NOMO-1 treated with DMSO at 0.1 percent for 48 hours (cell line): ENCODE results near the gene LCE1E.

Source experiments
- DNase-seq: peaks from one replicate; lab custom pipeline; 2025; ENCODE audit not compliant: unreplicated experiment; lab: John Stamatoyannopoulos, UW

LCE1E gene

GRCh38 chr1:152777510-152778137 is 8.4 kb upstream of the LCE1E start:
- no peak for DNase-seq

- no peak for DNase-seq
Measured at GRCh38 chr1:152783095-152783494, 3.0 kb upstream of the LCE1E start.

- no peak for DNase-seq
Measured at GRCh38 chr1:152795686-152796085, 9.6 kb downstream of the LCE1E start.

GRCh38 chr1:152796421-152796820 is 10.4 kb downstream of the LCE1E start, which contains the start of gene LCE1D:
LCE1D (plus strand) TSS chr1:152796721; CDS start chr1:152797795, 1,074 bp downstream.
- DNase-seq, result no peak

- no peak for DNase-seq
Measured at GRCh38 chr1:152801333-152801732, 15.3 kb downstream of the LCE1E start.

GRCh38 chr1:152806576-152806975 is 20.5 kb downstream of the LCE1E start, which contains the start of gene LCE1C:
LCE1C (minus strand) TSS chr1:152806651; CDS start chr1:152805478, 1,173 bp downstream.
- no peak for DNase-seq

GRCh38 chr1:152811050-152811449 is 25.0 kb downstream of the LCE1E start:
- no peak for DNase-seq

- no peak for DNase-seq
Measured at GRCh38 chr1:152811671-152812070, 25.6 kb downstream of the LCE1E start, which contains the start of gene LCE1B. LCE1B (plus strand) TSS chr1:152811971; CDS start chr1:152812447, 476 bp downstream.

- no peak for DNase-seq
Measured at GRCh38 chr1:152817309-152817708, 31.3 kb downstream of the LCE1E start.

- DNase-seq, result no peak
Measured at GRCh38 chr1:152823294-152823693, 37.2 kb downstream of the LCE1E start.

- DNase-seq, result no peak
Measured at GRCh38 chr1:152824964-152825363, 38.9 kb downstream of the LCE1E start.

GRCh38 chr1:152827173-152827572 is 41.1 kb downstream of the LCE1E start, which contains the start of gene LCE1A:
LCE1A (plus strand) TSS chr1:152827473; CDS start chr1:152827473, 0 bp downstream.
- no peak for DNase-seq

GRCh38 chr1:152836870-152837269 is 50.8 kb downstream of the LCE1E start:
- no peak for DNase-seq
